Neural progenitor cell (in vitro differentiated cells): Measurements from ENCODE around the gene TMEM242. TPM values are rescaled to one million over a fixed set of nuclear protein-coding genes. Genes with fewer than 3 reads are reported as not detected.

Experiments used
- DNase-seq: peaks from one replicate; pipeline ENCODE4 v3.0.0-alpha.2; 2016; ENCODE audit warnings: low spot score
- H2AFZ ChIP-seq: fragments of 200-600 bp; sonication (generic); replicated peaks from 2 replicates; pipeline ENCODE4 v1.6.1; 2016; ENCODE audit warnings: antibody characterized with exemption
- H3F3A ChIP-seq: fragments of 200-600 bp; sonication (generic); 2 replicates; pipeline ENCODE4 v1.6.1; 2016; ENCODE audit warnings: antibody characterized with exemption, low read depth
- H3K27ac ChIP-seq: fragments of 200-600 bp; sonication (generic); 2 replicates; pipeline ENCODE4 v1.5.1; 2016; ENCODE audit warnings: mild to moderate bottlenecking
- H3K27me3 ChIP-seq: fragments of 200-600 bp; sonication (generic); 2 replicates; pipeline ENCODE4 v1.6.1; 2016; ENCODE audit warnings: mild to moderate bottlenecking, moderate library complexity
- H3K36me3 ChIP-seq: fragments of 200-600 bp; sonication (generic); 2 replicates; pipeline ENCODE4 v1.5.1; 2016
- H3K4me1 ChIP-seq: fragments of 200-600 bp; sonication (generic); 2 replicates; pipeline ENCODE4 v1.6.1; 2016; ENCODE audit warnings: mixed run types
- H3K4me2 ChIP-seq: fragments of 200-600 bp; sonication (generic); 2 replicates; pipeline ENCODE4 v1.6.1; 2016
- H3K4me3 ChIP-seq: fragments of 200-600 bp; sonication (generic); 2 replicates; pipeline ENCODE4 v1.5.1; 2016
- H3K79me2 ChIP-seq: fragments of 200-600 bp; sonication (generic); 2 replicates; pipeline ENCODE4 v1.6.1; 2016; ENCODE audit warnings: low read depth
- H3K9ac ChIP-seq: fragments of 200-600 bp; sonication (generic); 2 replicates; pipeline ENCODE4 v1.6.1; 2016
- H3K9me3 ChIP-seq: fragments of 200-600 bp; sonication (generic); 2 replicates; pipeline ENCODE4 v1.5.1; 2016; ENCODE audit warnings: low read depth
- H4K20me1 ChIP-seq: fragments of 200-600 bp; sonication (generic); 2 replicates; pipeline ENCODE4 v1.6.1; 2016; ENCODE audit warnings: low read depth
- H3K27ac Mint-ChIP-seq: 3 replicates; pipeline ENCODE4 v1.8.0; 2021; ENCODE audit warnings: mixed read lengths
- H3K27me3 Mint-ChIP-seq: 2 replicates; pipeline ENCODE4 v1.8.0; 2022; ENCODE audit warnings: low read depth, mild to moderate bottlenecking, inconsistent platforms, moderate library complexity, mixed read lengths; ENCODE audit not compliant: insufficient read depth
- H3K36me3 Mint-ChIP-seq: 3 replicates; pipeline ENCODE4 v1.8.0; 2021; ENCODE audit warnings: mixed read lengths
- H3K4me1 Mint-ChIP-seq: 3 replicates; pipeline ENCODE4 v1.8.0; 2021; ENCODE audit warnings: mixed read lengths
- H3K4me3 Mint-ChIP-seq: 3 replicates; pipeline ENCODE4 v1.8.0; 2021; ENCODE audit warnings: mild to moderate bottlenecking, moderate library complexity, mixed read lengths
- H3K9me3 Mint-ChIP-seq: 3 replicates; pipeline ENCODE4 v1.8.0; 2020; ENCODE audit warnings: mixed read lengths
- CTCF ChIP-seq: fragments of 200-600 bp; sonication (generic); IDR thresholded peaks from 2 replicates; pipeline ENCODE4 v1.5.1; 2017; ENCODE audit warnings: antibody characterized with exemption, mild to moderate bottlenecking
- EZH2 ChIP-seq: fragments of 200-600 bp; sonication (generic); IDR thresholded peaks from 2 replicates; pipeline ENCODE4 v1.6.1; 2017; ENCODE audit warnings: antibody characterized with exemption, mild to moderate bottlenecking, moderate library complexity
- EZH2phosphoT487 ChIP-seq: fragments of 200-600 bp; sonication (generic); IDR thresholded peaks from 2 replicates; pipeline ENCODE4 v1.6.1; 2017; ENCODE audit warnings: antibody characterized with exemption
- total RNA-seq: library from RNA; depleted of rRNA; stranded (reverse); fragments of >200 nt; gene quantifications from 2 replicates; pipeline ENCODE4 v1.2.3, GENCODE V29; 2015; ENCODE audit warnings: low replicate concordance

Gene TMEM242
- total RNA-seq, 1 donor from 2014 or later, result 9.9 TPM

GRCh38 chr6:157368359-157369049 is 45.2 kb upstream of the TMEM242 start:
- TF ChIP-seq CTCF (no peak), EZH2 (no peak), EZH2phosphoT487 (no peak)
- no peak overlapping the region for H3K27ac Mint-ChIP-seq
- H3K9me3 ChIP-seq, result no peaks in the 10 kb centered on the region
- no peaks in the 10 kb centered on the region for H4K20me1 ChIP-seq
- H3K9me3 Mint-ChIP-seq, result no peaks in the 10 kb centered on the region
- H3K4me3 ChIP-seq, result no peak overlapping the region
- H3K4me2 ChIP-seq, result no peak overlapping the region
- H3K27me3 Mint-ChIP-seq, result no peaks in the 10 kb centered on the region
- no peaks in the 10 kb centered on the region for H3K79me2 ChIP-seq
- H3K36me3 ChIP-seq, result no peaks in the 10 kb centered on the region
- no peak overlapping the region for H3K9ac ChIP-seq
- H3K27me3 ChIP-seq, result no peaks in the 10 kb centered on the region
- H2AFZ ChIP-seq, result no peak overlapping the region
- no peaks in the 10 kb centered on the region for H3K4me1 ChIP-seq
- H3K4me3 Mint-ChIP-seq, result no peak overlapping the region
- H3K27ac ChIP-seq, result no peak overlapping the region
- H3F3A ChIP-seq, result no peaks in the 10 kb centered on the region
- DNase-seq, result no peak
- H3K36me3 Mint-ChIP-seq, result no peaks in the 10 kb centered on the region
- no peaks in the 10 kb centered on the region for H3K4me1 Mint-ChIP-seq

- no peaks in the 10 kb centered on the region for H3K36me3 ChIP-seq
- H3F3A ChIP-seq, result no peaks in the 10 kb centered on the region
- Mint-ChIP-seq H3K9me3 (no peaks in the 10 kb centered on the region), H3K4me1 (no peaks in the 10 kb centered on the region), H3K4me3 (no peak overlapping the region), H3K27me3 (no peaks in the 10 kb centered on the region), H3K27ac (no peak overlapping the region), H3K36me3 (no peaks in the 10 kb centered on the region)
- no peak for DNase-seq
- no peaks in the 10 kb centered on the region for H3K79me2 ChIP-seq
- H2AFZ ChIP-seq, result no peak overlapping the region
- no peaks in the 10 kb centered on the region for H3K9me3 ChIP-seq
- H3K27ac ChIP-seq, result no peak overlapping the region
- no peaks in the 10 kb centered on the region for H4K20me1 ChIP-seq
- no peak for TF ChIP-seq EZH2phosphoT487
- TF ChIP-seq CTCF, result no peak
- TF ChIP-seq EZH2, result no peak
- no peak overlapping the region for H3K4me2 ChIP-seq
- no peaks in the 10 kb centered on the region for H3K4me1 ChIP-seq
- no peaks in the 10 kb centered on the region for H3K27me3 ChIP-seq
- H3K9ac ChIP-seq, result no peak overlapping the region
- H3K4me3 ChIP-seq, result no peak overlapping the region
Observed at GRCh38 chr6:157366648-157367047, 43.3 kb upstream of the TMEM242 start.

- no peaks in the 10 kb centered on the region for H3K27me3 Mint-ChIP-seq
- Histone ChIP-seq H3K9ac (no peak overlapping the region), H3K4me1 (no peaks in the 10 kb centered on the region), H3K4me2 (no peak overlapping the region), H3K79me2 (no peaks in the 10 kb centered on the region), H3K9me3 (no peaks in the 10 kb centered on the region), H4K20me1 (no peaks in the 10 kb centered on the region), H3K4me3 (no peak overlapping the region), H3K27me3 (no peaks in the 10 kb centered on the region), H3K27ac (no peak overlapping the region), H3F3A (no peaks in the 10 kb centered on the region), H2AFZ (no peak overlapping the region), H3K36me3 (no peaks in the 10 kb centered on the region)
- H3K27ac Mint-ChIP-seq, result no peak overlapping the region
- H3K4me1 Mint-ChIP-seq, result no peaks in the 10 kb centered on the region
- no peak for TF ChIP-seq EZH2
- TF ChIP-seq EZH2phosphoT487, result no peak
- no peak for TF ChIP-seq CTCF
- DNase-seq, result no peak
- no peaks in the 10 kb centered on the region for H3K36me3 Mint-ChIP-seq
- no peaks in the 10 kb centered on the region for H3K9me3 Mint-ChIP-seq
- H3K4me3 Mint-ChIP-seq, result no peak overlapping the region
Observed at GRCh38 chr6:157364705-157365104, 41.4 kb upstream of the TMEM242 start.
